ENCODE measurements around the gene RAPGEF1. TPM values are rescaled to one million over a fixed set of nuclear protein-coding genes. Genes with fewer than 3 reads are reported as not detected.

Gene RAPGEF1
- total and polyA plus RNA-seq, 7 experiments from 2014 or later, result 1.2 to 181 (median 84.8) TPM

DNA sequence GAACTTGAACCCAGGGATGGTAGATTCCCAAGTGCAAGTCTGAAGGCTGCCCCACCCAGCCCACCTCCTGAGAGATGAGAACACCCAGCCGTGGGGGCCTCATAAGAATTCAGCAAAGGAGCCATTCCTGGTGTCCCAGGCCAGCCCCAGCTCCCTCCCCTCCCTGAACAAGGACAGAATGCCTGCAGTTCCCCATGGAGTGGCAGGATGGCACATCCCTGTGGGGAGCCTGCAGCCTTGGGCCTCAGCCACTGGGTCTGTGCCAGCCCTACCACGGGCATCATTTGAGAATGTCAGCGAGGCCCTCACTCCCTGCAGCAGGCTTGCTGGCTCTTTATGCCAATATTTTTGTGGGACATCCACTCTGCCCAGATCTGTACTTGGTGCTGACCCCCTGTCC is 36.2 kb upstream of the RAPGEF1 start:
- ATAC-seq (no peak), DNase-seq (no peak)
- Histone ChIP-seq H3K4me1 (ENCODE audit: control insufficient read depth in 2 of 2, insufficient read depth in 2 of 2, low read length in 2 of 2) (no peaks in the 10 kb centered on the region), H3K27ac (ENCODE audit: low read depth, low read length) (no peak overlapping the region), H3K36me3 (ENCODE audit: control insufficient read depth in 2 of 3, insufficient read depth in 3 of 3, low read length in 3 of 3) (no peaks in the 10 kb centered on the region), H3K4me3 (ENCODE audit: low read length) (no peak overlapping the region), H3K9me3 (ENCODE audit: control insufficient read depth in 2 of 3, low read length in 3 of 3) (no peaks in the 10 kb centered on the region), H3K27me3 (ENCODE audit: control insufficient read depth in 2 of 2, insufficient read depth in 2 of 2, low read length in 2 of 2) (no peaks in the 10 kb centered on the region)
- POLR2A ChIA-PET, result no interaction called here
- H3K27me3 Mint-ChIP-seq, result peaks cover 0 to 30% (median 15%) of the 10 kb centered on the region in 5 donors
- peaks cover 0 to 2% (median 0%) of the 10 kb centered on the region in 7 donors for H3K4me1 Mint-ChIP-seq
- H3K9me3 Mint-ChIP-seq, result peaks cover 0 to 7% (median 0%) of the 10 kb centered on the region in 11 donors
- CTCF ChIA-PET, result no interaction called here
- H3K27ac Mint-ChIP-seq, result no peak overlapping the region
- no peaks in the 10 kb centered on the region for H3K36me3 Mint-ChIP-seq
- no peak overlapping the region for H3K4me3 Mint-ChIP-seq
- intact Hi-C loops (cut with micrococcal nuclease), result no loop called here

DNA sequence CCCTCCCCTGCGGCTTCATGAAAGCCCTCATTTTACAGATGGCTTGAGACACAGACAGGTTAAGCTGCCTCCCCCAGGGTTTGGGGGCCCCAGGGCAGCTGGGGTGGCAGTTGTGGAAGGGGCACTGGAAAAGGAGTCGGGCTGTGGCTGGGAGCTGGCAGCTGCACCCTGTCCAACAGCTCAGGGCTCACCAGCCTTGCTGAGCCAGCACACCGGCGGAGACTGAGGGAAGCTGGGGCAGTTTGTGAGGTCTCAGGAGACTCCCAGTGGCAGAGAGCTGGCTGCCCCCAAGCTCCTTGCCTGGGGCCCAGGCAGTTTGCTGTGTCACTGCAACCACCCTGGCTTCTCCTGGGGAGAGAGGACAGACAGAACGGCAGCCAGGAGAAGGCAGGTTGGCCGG is 34.8 kb upstream of the RAPGEF1 start:
- H3K36me3 Mint-ChIP-seq, result no peaks in the 10 kb centered on the region
- H3K4me1 ChIP-seq (ENCODE audit: control insufficient read depth in 2 of 2, insufficient read depth in 2 of 2, low read length in 2 of 2), result no peaks in the 10 kb centered on the region
- peaks cover 0 to 5% (median 0%) of the 10 kb centered on the region in 11 donors for H3K9me3 Mint-ChIP-seq
- no peaks in the 10 kb centered on the region for H3K9me3 ChIP-seq (ENCODE audit: control insufficient read depth in 2 of 3, low read length in 3 of 3)
- no peak overlapping the region for H3K27ac Mint-ChIP-seq
- H3K36me3 ChIP-seq (ENCODE audit: control insufficient read depth in 2 of 3, insufficient read depth in 3 of 3, low read length in 3 of 3), result no peaks in the 10 kb centered on the region
- CTCF ChIA-PET, result interaction anchor here (0.7 kb wide), 1 partner anchor 166 kb away, joined by 3 read pairs; no protein-coding TSS in a partner anchor
- ATAC-seq (no peak), DNase-seq (no peak)
- no peaks in the 10 kb centered on the region for H3K27me3 ChIP-seq (ENCODE audit: control insufficient read depth in 2 of 2, insufficient read depth in 2 of 2, low read length in 2 of 2)
- POLR2A ChIA-PET, result no interaction called here
- H3K4me1 Mint-ChIP-seq, result no peaks in the 10 kb centered on the region
- intact Hi-C loops (cut with micrococcal nuclease), result loop anchor here (1.0 to 2.0 kb wide), 2 partner anchors 24 to 25 kb away; no protein-coding TSS in a partner anchor
- peaks cover 4 to 30% (median 20%) of the 10 kb centered on the region in 5 donors for H3K27me3 Mint-ChIP-seq
- H3K27ac ChIP-seq (ENCODE audit: low read depth, low read length), result no peak overlapping the region
- no peak overlapping the region for H3K4me3 Mint-ChIP-seq
- no peak overlapping the region for H3K4me3 ChIP-seq (ENCODE audit: low read length)

DNA sequence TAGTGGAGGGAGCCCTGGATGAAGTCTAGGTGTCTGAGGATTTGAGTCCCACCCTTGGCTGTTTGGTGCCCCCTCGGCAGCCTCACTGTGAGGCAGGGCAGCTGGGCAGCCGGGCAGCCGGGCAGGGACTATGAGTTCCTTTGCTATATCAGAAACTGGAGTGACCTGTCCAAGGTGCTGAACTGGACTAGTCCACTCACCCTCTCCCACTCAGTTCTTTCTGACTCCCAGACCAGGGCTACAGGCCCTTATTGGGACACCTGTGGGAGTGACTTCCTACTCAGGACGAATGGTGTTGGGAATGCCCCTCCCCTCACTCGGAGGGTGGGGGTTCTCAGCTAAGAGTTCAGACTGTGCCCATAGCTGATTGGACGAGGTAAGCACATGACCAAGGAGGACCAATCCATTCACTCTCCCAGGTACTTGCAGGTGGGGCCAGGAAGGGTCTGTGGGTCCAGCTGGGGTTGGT is 34.1 kb upstream of the RAPGEF1 start:
- Histone ChIP-seq H3K9me3 (ENCODE audit: control insufficient read depth in 2 of 3, low read length in 3 of 3) (no peaks in the 10 kb centered on the region), H3K27ac (ENCODE audit: low read depth, low read length) (no peak overlapping the region), H3K4me3 (ENCODE audit: low read length) (no peak overlapping the region), H3K27me3 (ENCODE audit: control insufficient read depth in 2 of 2, insufficient read depth in 2 of 2, low read length in 2 of 2) (no peaks in the 10 kb centered on the region), H3K4me1 (ENCODE audit: control insufficient read depth in 2 of 2, insufficient read depth in 2 of 2, low read length in 2 of 2) (no peaks in the 10 kb centered on the region), H3K36me3 (ENCODE audit: control insufficient read depth in 2 of 3, insufficient read depth in 3 of 3, low read length in 3 of 3) (no peaks in the 10 kb centered on the region)
- Mint-ChIP-seq H3K9me3 (peaks cover 0 to 3% (median 0%) of the 10 kb centered on the region in 11 donors), H3K4me3 (no peak overlapping the region), H3K27ac (no peak overlapping the region), H3K36me3 (no peaks in the 10 kb centered on the region), H3K27me3 (peaks cover 4 to 27% (median 19%) of the 10 kb centered on the region in 5 donors), H3K4me1 (no peaks in the 10 kb centered on the region)
- CTCF ChIA-PET, result no interaction called here
- ATAC-seq (no peak), DNase-seq (peak in 5 of 9 donors; percentile 8 to 36 (median 21))
- POLR2A ChIA-PET, result no interaction called here
- intact Hi-C loops (cut with micrococcal nuclease), result loop anchor here (1.0 to 2.0 kb wide), 2 partner anchors 25 kb away; no protein-coding TSS in a partner anchor

DNA sequence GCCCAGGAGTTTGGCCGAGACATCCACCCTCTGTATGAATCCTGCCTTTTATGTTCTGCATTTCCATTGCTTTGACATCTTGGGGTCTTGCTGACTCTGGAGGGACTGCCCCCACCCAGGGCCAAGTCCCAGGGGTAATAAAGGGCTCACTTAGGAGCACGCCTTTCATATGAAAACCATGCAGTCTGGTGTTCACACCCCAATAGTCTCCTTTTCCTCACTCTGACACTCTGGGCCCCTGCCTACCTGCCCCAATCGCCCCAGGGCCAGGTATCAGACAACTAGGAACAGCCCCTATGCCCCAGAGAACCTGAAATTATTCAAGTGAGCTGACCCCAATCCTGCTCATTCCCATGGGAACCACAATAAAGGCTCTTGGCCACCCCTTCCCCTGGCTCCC is 33.1 kb upstream of the RAPGEF1 start:
- Histone ChIP-seq H3K36me3 (ENCODE audit: control insufficient read depth in 2 of 3, insufficient read depth in 3 of 3, low read length in 3 of 3) (no peaks in the 10 kb centered on the region), H3K4me3 (ENCODE audit: low read length) (no peak overlapping the region), H3K27me3 (ENCODE audit: control insufficient read depth in 2 of 2, insufficient read depth in 2 of 2, low read length in 2 of 2) (no peaks in the 10 kb centered on the region), H3K9me3 (ENCODE audit: control insufficient read depth in 2 of 3, low read length in 3 of 3) (no peaks in the 10 kb centered on the region), H3K4me1 (ENCODE audit: control insufficient read depth in 2 of 2, insufficient read depth in 2 of 2, low read length in 2 of 2) (no peaks in the 10 kb centered on the region), H3K27ac (ENCODE audit: low read depth, low read length) (no peak overlapping the region)
- Mint-ChIP-seq H3K9me3 (peaks cover 0 to 1% (median 0%) of the 10 kb centered on the region in 11 donors), H3K4me1 (no peaks in the 10 kb centered on the region), H3K27ac (no peak overlapping the region), H3K27me3 (peaks cover 7 to 22% (median 14%) of the 10 kb centered on the region in 5 donors), H3K36me3 (no peaks in the 10 kb centered on the region), H3K4me3 (no peak overlapping the region)
- DNase-seq (no peak), ATAC-seq (no peak)
- POLR2A ChIA-PET, result interaction anchor here (0.5 kb wide), 1 partner anchor 647 kb away, joined by 3 read pairs; no protein-coding TSS in a partner anchor
- intact Hi-C loops (cut with micrococcal nuclease), result no loop called here
- CTCF ChIA-PET, result no interaction called here

DNA sequence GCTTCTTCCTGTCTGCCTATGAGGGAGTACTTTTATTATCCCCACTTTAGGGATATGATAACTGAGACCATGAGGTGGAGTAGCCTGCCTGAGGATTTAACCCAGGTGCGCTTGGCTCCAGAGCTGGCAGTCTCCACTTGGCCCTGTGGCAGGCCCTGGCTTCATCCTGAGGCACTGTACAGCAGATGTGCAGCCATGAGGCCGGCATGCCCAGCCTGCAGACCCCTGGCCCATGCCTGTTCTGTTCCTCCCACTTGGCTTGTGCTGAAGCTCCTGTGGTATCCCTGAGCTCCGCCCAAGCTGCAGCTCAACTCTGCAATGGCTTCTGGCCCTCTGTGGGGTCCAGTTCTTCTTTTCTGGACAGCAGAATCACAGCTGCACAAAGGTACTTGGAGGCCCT is 31.8 kb upstream of the RAPGEF1 start:
- Mint-ChIP-seq H3K9me3 (peaks cover 0 to 1% (median 0%) of the 10 kb centered on the region in 11 donors), H3K36me3 (no peaks in the 10 kb centered on the region), H3K4me3 (no peak overlapping the region), H3K27ac (no peak overlapping the region), H3K4me1 (no peaks in the 10 kb centered on the region), H3K27me3 (peaks cover 6 to 19% (median 14%) of the 10 kb centered on the region in 5 donors)
- Histone ChIP-seq H3K36me3 (ENCODE audit: control insufficient read depth in 2 of 3, insufficient read depth in 3 of 3, low read length in 3 of 3) (no peaks in the 10 kb centered on the region), H3K4me1 (ENCODE audit: control insufficient read depth in 2 of 2, insufficient read depth in 2 of 2, low read length in 2 of 2) (no peaks in the 10 kb centered on the region), H3K27ac (ENCODE audit: low read depth, low read length) (no peak overlapping the region), H3K4me3 (ENCODE audit: low read length) (no peak overlapping the region), H3K27me3 (ENCODE audit: control insufficient read depth in 2 of 2, insufficient read depth in 2 of 2, low read length in 2 of 2) (no peaks in the 10 kb centered on the region), H3K9me3 (ENCODE audit: control insufficient read depth in 2 of 3, low read length in 3 of 3) (no peaks in the 10 kb centered on the region)
- DNase-seq, result no peak
- intact Hi-C loops (cut with micrococcal nuclease), result no loop called here
- ATAC-seq, result no peak
- ChIA-PET POLR2A (interaction anchor here (0.8 kb wide), 1 partner anchor 168 kb away, joined by 3 read pairs; no protein-coding TSS in a partner anchor), CTCF (no interaction called here)

DNA sequence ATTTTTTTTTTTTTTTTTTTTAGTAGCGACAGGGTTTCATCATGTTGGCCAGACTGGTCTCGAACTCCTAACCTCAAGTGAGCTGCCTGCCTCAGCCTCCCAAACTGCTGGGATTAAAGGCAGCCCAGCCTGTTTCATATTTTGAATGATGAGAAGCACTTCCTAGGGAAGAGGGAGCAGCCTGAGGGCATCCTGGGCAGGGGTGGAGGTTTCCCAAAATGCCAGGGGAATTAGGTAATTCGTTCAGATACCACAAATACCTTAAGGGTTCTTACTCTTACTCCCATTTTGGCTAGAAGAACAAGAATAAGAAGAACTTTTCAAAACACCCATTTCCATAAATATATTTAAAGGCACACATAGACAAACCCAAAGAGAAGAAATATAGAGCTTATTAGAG is 29.5 kb upstream of the RAPGEF1 start:
- no peak overlapping the region for H3K4me3 ChIP-seq (ENCODE audit: low read length)
- DNase-seq (no peak), ATAC-seq (no peak)
- Mint-ChIP-seq H3K9me3 (peaks cover 0 to 1% (median 0%) of the 10 kb centered on the region in 11 donors), H3K4me1 (no peaks in the 10 kb centered on the region), H3K4me3 (no peak overlapping the region), H3K27ac (no peak overlapping the region), H3K36me3 (no peaks in the 10 kb centered on the region), H3K27me3 (peaks cover 6 to 27% (median 24%) of the 10 kb centered on the region in 5 donors)
- H3K27me3 ChIP-seq (ENCODE audit: control insufficient read depth in 2 of 2, insufficient read depth in 2 of 2, low read length in 2 of 2), result no peaks in the 10 kb centered on the region
- ChIA-PET POLR2A (no interaction called here), CTCF (no interaction called here)
- no peaks in the 10 kb centered on the region for H3K4me1 ChIP-seq (ENCODE audit: control insufficient read depth in 2 of 2, insufficient read depth in 2 of 2, low read length in 2 of 2)
- no peak overlapping the region for H3K27ac ChIP-seq (ENCODE audit: low read depth, low read length)
- no peaks in the 10 kb centered on the region for H3K9me3 ChIP-seq (ENCODE audit: control insufficient read depth in 2 of 3, low read length in 3 of 3)
- no peaks in the 10 kb centered on the region for H3K36me3 ChIP-seq (ENCODE audit: control insufficient read depth in 2 of 3, insufficient read depth in 3 of 3, low read length in 3 of 3)
- intact Hi-C loops (cut with micrococcal nuclease), result no loop called here

DNA sequence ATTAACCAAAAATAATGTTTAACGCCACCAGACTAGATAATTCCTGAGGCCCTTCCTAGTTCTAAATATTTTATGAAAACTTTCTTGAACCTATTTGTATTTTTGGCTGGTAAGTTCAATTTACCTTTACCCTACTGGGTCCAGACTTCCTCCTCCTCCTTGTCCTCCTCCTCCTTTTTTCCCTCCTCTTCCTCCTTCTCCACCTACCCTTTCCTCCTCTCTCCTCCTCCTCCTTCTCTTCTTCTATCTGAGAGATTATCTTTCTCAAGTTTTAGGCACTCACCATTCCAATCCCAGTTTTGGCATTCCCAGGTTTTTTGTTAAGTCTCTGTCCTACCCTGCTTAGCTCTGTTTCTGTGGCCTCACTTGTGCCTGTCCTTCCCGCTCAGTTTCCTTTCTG is 24.7 kb upstream of the RAPGEF1 start:
- Mint-ChIP-seq H3K4me1 (no peaks in the 10 kb centered on the region), H3K9me3 (no peaks in the 10 kb centered on the region), H3K27me3 (peaks cover 0 to 26% (median 9%) of the 10 kb centered on the region in 5 donors), H3K27ac (no peak overlapping the region), H3K36me3 (no peaks in the 10 kb centered on the region), H3K4me3 (no peak overlapping the region)
- CTCF ChIA-PET, result no interaction called here
- no peak overlapping the region for H3K4me3 ChIP-seq (ENCODE audit: low read length)
- intact Hi-C loops (cut with micrococcal nuclease), result loop anchor here (5.0 kb wide), 2 partner anchors 188 to 1208 kb away; no protein-coding TSS in a partner anchor
- no peak for ATAC-seq
- H3K9me3 ChIP-seq (ENCODE audit: control insufficient read depth in 2 of 3, low read length in 3 of 3), result no peaks in the 10 kb centered on the region
- H3K36me3 ChIP-seq (ENCODE audit: control insufficient read depth in 2 of 3, insufficient read depth in 3 of 3, low read length in 3 of 3), result no peaks in the 10 kb centered on the region
- POLR2A ChIA-PET, result no interaction called here
- H3K4me1 ChIP-seq (ENCODE audit: control insufficient read depth in 2 of 2, insufficient read depth in 2 of 2, low read length in 2 of 2), result no peaks in the 10 kb centered on the region
- no peaks in the 10 kb centered on the region for H3K27me3 ChIP-seq (ENCODE audit: control insufficient read depth in 2 of 2, insufficient read depth in 2 of 2, low read length in 2 of 2)
- no peak for DNase-seq
- no peak overlapping the region for H3K27ac ChIP-seq (ENCODE audit: low read depth, low read length)

All from naive thymus-derived CD4-positive, alpha-beta T cell (primary cell).